ENCODE data around the gene PXMP4.
A peak's percentile ranks its signal among the peaks of the same experiment; 100 is the strongest.

The PXMP4 gene

DNA sequence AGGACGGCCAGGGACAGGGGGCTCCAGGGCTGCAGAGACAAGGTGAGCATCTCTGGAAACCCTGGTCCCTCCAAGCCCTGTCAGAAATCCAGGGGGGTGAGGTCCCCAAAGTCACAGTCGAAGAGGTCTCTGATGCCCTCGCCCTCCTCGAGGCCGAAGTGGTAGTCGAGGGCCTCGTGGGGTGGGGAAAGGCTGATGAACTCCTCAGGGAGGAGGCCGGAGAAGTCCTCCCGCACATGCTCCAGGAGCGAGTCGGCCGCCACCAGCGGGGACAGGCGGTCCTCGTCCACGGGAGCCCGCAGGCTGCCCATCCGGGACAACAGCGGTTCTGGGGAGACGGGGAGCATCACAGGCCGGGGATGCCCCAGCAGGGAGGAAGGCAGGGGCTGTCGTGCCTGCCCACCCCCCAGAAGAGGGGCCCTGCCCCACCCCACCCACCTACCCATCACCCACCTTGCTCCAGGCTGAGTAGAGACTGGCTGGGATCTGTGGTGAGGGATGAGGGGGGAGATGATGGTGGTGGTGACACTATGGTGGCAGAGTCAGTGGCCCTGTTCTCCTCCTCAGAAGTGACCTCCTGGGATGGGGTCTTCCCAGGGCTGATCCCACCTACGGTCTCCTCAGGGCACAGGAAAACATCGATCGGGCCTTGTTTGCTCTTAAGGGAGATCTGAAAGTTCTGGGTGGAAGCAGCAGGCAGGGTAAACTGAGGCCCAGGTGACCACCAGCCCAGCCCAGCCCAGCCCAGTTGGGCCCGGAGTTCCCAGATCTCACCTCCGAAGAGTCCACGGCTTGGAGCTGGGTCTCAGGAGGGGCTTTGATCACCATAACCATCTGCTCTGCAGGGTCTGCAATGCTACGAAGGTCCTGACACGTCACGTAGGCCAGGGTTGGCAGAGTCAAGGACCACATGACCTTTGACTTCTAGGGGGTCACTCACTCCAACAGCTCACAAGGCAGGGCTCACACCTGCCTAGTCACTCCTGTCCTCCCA, 43.2 kb downstream of the PXMP4 start:
- TF ChIP-seq, protein P1, sequence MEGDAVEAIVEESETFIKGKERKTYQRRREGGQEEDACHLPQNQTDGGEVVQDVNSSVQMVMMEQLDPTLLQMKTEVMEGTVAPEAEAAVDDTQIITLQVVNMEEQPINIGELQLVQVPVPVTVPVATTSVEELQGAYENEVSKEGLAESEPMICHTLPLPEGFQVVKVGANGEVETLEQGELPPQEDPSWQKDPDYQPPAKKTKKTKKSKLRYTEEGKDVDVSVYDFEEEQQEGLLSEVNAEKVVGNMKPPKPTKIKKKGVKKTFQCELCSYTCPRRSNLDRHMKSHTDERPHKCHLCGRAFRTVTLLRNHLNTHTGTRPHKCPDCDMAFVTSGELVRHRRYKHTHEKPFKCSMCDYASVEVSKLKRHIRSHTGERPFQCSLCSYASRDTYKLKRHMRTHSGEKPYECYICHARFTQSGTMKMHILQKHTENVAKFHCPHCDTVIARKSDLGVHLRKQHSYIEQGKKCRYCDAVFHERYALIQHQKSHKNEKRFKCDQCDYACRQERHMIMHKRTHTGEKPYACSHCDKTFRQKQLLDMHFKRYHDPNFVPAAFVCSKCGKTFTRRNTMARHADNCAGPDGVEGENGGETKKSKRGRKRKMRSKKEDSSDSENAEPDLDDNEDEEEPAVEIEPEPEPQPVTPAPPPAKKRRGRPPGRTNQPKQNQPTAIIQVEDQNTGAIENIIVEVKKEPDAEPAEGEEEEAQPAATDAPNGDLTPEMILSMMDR (IDR thresholded peaks at IDR 0.05; ENCODE audit: insufficient read depth, low read depth, low read length, missing control alignments): no peak

DNA sequence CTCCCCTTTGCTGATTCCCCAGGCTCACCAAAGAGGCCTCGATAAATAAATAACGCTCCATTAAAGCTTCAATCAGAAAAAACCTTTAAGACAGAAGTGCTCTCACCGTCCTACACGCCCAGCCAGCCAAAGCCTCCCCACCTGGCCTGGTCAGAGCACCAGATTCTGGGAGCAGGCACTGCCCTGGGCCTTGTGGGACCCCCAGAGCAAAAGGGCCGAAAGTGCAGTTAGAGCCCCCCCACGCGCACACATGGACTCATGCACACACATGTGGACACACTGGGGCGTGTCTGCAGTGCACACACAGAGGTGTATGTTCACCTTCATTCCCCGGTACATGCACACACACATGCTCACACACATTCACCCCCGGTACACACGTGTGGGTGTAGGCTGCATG, 44.0 kb downstream of the PXMP4 start:
- no peak for DNase-seq (ENCODE audit: low read depth)
- H3K4me3 ChIP-seq (ENCODE audit: low read length): no peak overlapping the region
- TF ChIP-seq, protein P1 (IDR thresholded peaks at IDR 0.05; ENCODE audit: insufficient read depth, low read depth, low read length, missing control alignments): no peak

More for the DNA sequence above, 43.2 kb downstream of the PXMP4 start:
- no peak overlapping the region for H3K4me3 ChIP-seq (ENCODE audit: low read length)
- DNase-seq (ENCODE audit: low read depth): no peak

DNA sequence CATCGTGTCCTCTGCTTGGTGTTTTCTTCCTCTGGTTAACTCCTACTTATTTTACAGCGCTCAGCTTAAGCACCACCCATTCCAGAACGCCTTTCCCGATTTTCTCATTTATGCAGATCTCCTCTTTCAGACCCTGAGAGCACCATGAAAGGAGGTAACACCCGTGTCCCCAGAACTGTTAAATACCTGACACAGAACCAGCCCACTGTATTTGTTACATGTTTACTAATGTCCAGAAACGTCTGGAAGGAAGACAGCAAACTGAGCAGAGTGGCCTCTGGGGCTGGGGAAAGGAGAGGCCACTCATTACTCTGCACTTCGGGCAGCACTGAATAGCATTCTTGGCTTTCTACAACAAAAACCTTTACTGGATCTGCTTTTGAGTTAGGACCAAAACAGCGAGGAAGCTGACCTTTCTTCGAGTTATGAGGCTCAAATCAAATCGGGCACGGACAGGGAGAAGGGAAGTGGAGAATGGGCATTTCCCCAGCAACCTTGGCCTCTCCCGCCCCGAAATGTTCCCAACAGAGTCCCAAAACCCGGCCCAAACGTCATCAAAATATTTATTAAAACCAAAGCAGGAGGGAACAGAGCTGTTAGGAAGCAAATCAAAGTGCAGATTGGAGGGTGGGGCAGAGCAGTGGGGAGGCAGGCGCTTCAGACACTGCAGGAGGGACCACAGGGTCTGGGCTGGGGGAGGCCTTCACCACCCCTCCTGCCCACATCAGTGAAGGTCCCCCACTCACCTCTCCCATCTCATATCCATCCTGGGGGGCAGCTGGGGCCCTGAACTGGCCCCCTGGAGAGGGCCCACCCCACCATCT, 44.8 kb downstream of the PXMP4 start:
- DNase-seq (ENCODE audit: low read depth): no peak
- peak overlapping the region; percentile 61 for H3K4me3 ChIP-seq (ENCODE audit: low read length)
- TF ChIP-seq, protein P1 (IDR thresholded peaks at IDR 0.05; ENCODE audit: insufficient read depth, low read depth, low read length, missing control alignments): no peak

DNA sequence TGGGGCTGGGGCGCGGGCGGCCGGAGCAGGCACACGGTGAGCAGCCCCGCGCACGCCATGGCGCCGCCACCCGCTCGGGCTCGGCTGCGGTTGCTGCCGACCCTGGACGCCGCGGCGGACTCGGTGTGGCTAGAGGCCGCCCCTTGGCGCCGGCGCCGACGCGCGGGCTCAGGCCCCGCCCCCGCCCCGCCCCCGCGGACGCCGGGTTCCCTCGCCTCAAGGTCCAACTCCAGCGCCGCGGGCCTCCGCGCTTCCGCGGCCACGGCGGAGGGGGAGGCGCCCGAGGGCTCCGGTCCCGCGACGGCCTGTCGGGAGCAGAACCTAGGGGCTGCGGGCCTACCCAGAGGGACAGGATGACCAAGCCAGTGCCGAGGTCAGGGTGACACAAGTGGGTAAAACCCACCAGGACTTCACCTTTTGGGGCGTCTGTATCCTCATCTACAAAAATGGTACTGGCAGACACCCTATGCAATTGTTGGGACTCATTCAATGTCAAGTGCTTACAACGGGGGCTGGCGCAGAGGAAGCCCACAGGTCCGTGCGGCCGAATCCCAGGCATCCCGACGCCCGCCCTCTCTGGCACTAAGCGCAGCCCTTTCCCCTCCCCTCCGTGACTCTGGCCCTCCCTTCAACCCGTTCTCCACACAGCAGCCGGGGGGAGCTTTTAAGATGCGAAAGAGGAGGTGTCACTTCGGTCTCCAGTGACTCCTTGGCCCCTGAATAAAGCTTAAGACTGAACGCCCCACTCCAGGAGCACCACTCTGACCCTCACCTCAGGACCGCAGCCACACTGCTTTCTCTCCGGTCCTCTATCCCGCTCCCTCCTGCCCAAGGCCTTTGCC, 45.6 kb downstream of the PXMP4 start, which contains the start of gene NECAB3:
TSS of gene NECAB3 (minus strand) at position 135 of the 842 bp plus-strand sequence. CDS start at position 59, 76 bp downstream.
- peak within 1 kb of the TSS; percentile 61 for H3K4me3 ChIP-seq (ENCODE audit: low read length)
- TF ChIP-seq, protein P1 (IDR thresholded peaks at IDR 0.05; ENCODE audit: insufficient read depth, low read depth, low read length, missing control alignments): no peak
- peak; percentile 67 for DNase-seq (ENCODE audit: low read depth)

DNA sequence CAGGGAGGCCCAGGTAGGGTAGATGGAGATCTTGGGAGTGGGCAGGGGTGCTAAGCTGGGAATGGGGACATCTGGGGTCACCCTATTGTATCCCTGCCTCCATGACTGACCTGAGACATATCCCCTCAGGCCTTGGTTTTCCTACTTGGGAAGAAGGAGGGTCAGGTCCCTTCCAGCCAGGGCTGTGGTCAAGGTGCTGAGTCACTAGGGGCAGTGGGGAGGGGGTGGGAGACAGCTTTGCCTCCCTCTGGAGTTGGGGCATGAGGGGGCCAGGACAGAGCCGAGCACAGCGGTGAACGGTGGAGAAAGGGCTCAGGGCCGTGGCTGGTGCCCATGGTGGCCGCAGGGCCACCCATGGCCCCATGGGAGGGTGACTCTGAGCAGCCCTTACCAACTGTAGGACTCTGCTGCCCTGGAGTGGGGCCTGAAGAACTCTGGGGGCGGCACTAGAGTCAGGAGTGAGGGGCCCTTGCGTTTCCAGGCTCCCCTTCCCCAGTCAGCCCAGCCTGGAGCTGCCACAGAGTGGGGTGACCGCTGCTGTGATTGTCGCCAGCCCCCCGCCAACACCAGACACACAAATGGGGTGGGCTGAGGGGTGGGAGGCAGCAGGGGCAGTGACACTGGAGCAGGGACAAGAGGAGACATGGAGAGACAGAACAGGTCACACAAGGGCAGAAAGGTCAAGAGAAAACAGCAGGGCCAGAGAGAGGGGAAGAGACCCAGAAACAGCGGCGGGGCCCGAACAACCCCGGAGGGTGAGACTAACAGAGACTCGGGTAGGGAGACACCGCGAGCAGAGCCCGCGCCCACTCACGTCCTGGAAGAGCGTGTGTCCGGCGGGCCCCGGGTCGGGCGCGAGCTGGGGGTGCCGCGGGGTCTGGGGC, 46.5 kb downstream of the PXMP4 start:
- TF ChIP-seq, protein P1 (IDR thresholded peaks at IDR 0.05; ENCODE audit: insufficient read depth, low read depth, low read length, missing control alignments): no peak
- peak overlapping the region; percentile 61 for H3K4me3 ChIP-seq (ENCODE audit: low read length)
- no peak for DNase-seq (ENCODE audit: low read depth)
